ENCODE results near the gene PKLR.
A peak's percentile ranks its signal among the peaks of the same experiment; 100 is the strongest.

Gene PKLR

GRCh38 chr1:155254228-155254713, 47.0 kb downstream of the PKLR start:
- no peaks in the 10 kb centered on the region for H3K79me2 ChIP-seq (ENCODE audit: insufficient read depth, low read length)
- peak overlapping the region; percentile 55 for H3K27ac ChIP-seq (ENCODE audit: low read depth, low read length, poor library complexity, severe bottlenecking)
- no peaks in the 10 kb centered on the region for H3K9me2 ChIP-seq (ENCODE audit: low read depth, low read length)
- peak overlapping the region; percentile 72 for H3K4me3 ChIP-seq (ENCODE audit: low read depth, low read length, poor library complexity, severe bottlenecking)
- H3K4me2 ChIP-seq (ENCODE audit: low read length), result peak overlapping the region; percentile 86
- H4K20me1 ChIP-seq (ENCODE audit: insufficient read depth, low read length), result no peaks in the 10 kb centered on the region
- no peaks in the 10 kb centered on the region for H3K9me3 ChIP-seq (ENCODE audit: low read length)
- no peaks in the 10 kb centered on the region for H3K27me3 ChIP-seq (ENCODE audit: insufficient read depth, low read length)
- no peak overlapping the region for H2AFZ ChIP-seq (ENCODE audit: low read length)
- H3K9ac ChIP-seq (ENCODE audit: low read length), result peak overlapping the region; percentile 68
- H3F3A ChIP-seq (ENCODE audit: insufficient read depth, low read length), result no peaks in the 10 kb centered on the region
- TF ChIP-seq CTCF (IDR thresholded peaks at IDR 0.05; ENCODE audit: low read length), result no peak
- no peak for TF ChIP-seq EZH2 (IDR thresholded peaks at IDR 0.05; ENCODE audit: borderline replicate concordance, low read length)
- H3K4me1 ChIP-seq (ENCODE audit: insufficient read depth, low read length, severe bottlenecking), result peaks cover 43% of the 10 kb centered on the region
- peaks cover 14% of the 10 kb centered on the region; the same call in 1 of the 2 replicates for H3K36me3 ChIP-seq (ENCODE audit: insufficient read depth, low read length)

GRCh38 chr1:155253797-155254196, 47.4 kb downstream of the PKLR start:
- H3K4me1 ChIP-seq (ENCODE audit: insufficient read depth, low read length, severe bottlenecking), result peaks cover 44% of the 10 kb centered on the region
- H2AFZ ChIP-seq (ENCODE audit: low read length), result no peak overlapping the region
- H3K4me3 ChIP-seq (ENCODE audit: low read depth, low read length, poor library complexity, severe bottlenecking), result peak overlapping the region; percentile 72
- no peak for TF ChIP-seq EZH2 (IDR thresholded peaks at IDR 0.05; ENCODE audit: borderline replicate concordance, low read length)
- no peak for TF ChIP-seq CTCF (IDR thresholded peaks at IDR 0.05; ENCODE audit: low read length)
- no peaks in the 10 kb centered on the region for H3K9me2 ChIP-seq (ENCODE audit: low read depth, low read length)
- H3K9ac ChIP-seq (ENCODE audit: low read length), result peak overlapping the region; percentile 68; the same call in 1 of the 2 replicates
- H3K79me2 ChIP-seq (ENCODE audit: insufficient read depth, low read length), result no peaks in the 10 kb centered on the region
- H3K9me3 ChIP-seq (ENCODE audit: low read length), result no peaks in the 10 kb centered on the region
- no peaks in the 10 kb centered on the region for H3F3A ChIP-seq (ENCODE audit: insufficient read depth, low read length)
- H4K20me1 ChIP-seq (ENCODE audit: insufficient read depth, low read length), result no peaks in the 10 kb centered on the region
- peaks cover 13% of the 10 kb centered on the region; the same call in 1 of the 2 replicates for H3K36me3 ChIP-seq (ENCODE audit: insufficient read depth, low read length)
- peak overlapping the region; percentile 55 for H3K27ac ChIP-seq (ENCODE audit: low read depth, low read length, poor library complexity, severe bottlenecking)
- no peaks in the 10 kb centered on the region for H3K27me3 ChIP-seq (ENCODE audit: insufficient read depth, low read length)
- H3K4me2 ChIP-seq (ENCODE audit: low read length), result peak overlapping the region; percentile 86

GRCh38 chr1:155253208-155253607, 48.0 kb downstream of the PKLR start:
- Histone ChIP-seq H3K27me3 (ENCODE audit: insufficient read depth, low read length) (no peaks in the 10 kb centered on the region), H3K9me2 (ENCODE audit: low read depth, low read length) (no peaks in the 10 kb centered on the region), H3K79me2 (ENCODE audit: insufficient read depth, low read length) (no peaks in the 10 kb centered on the region), H3K36me3 (ENCODE audit: insufficient read depth, low read length) (peaks cover 8% of the 10 kb centered on the region; the same call in 1 of the 2 replicates), H3K4me2 (ENCODE audit: low read length) (peak overlapping the region; percentile 86), H3K4me1 (ENCODE audit: insufficient read depth, low read length, severe bottlenecking) (peaks cover 47% of the 10 kb centered on the region), H3K9ac (ENCODE audit: low read length) (peak overlapping the region; percentile 68; the same call in 1 of the 2 replicates), H4K20me1 (ENCODE audit: insufficient read depth, low read length) (no peaks in the 10 kb centered on the region), H3K4me3 (ENCODE audit: low read depth, low read length, poor library complexity, severe bottlenecking) (peak overlapping the region; percentile 72), H3K27ac (ENCODE audit: low read depth, low read length, poor library complexity, severe bottlenecking) (peak overlapping the region; percentile 55), H2AFZ (ENCODE audit: low read length) (no peak overlapping the region), H3F3A (ENCODE audit: insufficient read depth, low read length) (no peaks in the 10 kb centered on the region), H3K9me3 (ENCODE audit: low read length) (no peaks in the 10 kb centered on the region)
- TF ChIP-seq EZH2 (IDR thresholded peaks at IDR 0.05; ENCODE audit: borderline replicate concordance, low read length) (no peak), CTCF (IDR thresholded peaks at IDR 0.05; ENCODE audit: low read length) (no peak)

All from OCI-LY1 (cell line).